CD14-positive monocyte (primary cell): ENCODE data around the gene SOHLH1. TPM values are rescaled to one million over a fixed set of nuclear protein-coding genes. Genes with fewer than 3 reads are reported as not detected.

Source experiments
- DNase-seq, 3 donors: peaks; one replicate each; pipeline ENCODE4 v3.0.0-alpha.2; 2011 to 2022
- H2AFZ ChIP-seq: 2 replicates; pipeline ENCODE4 v1.6.0; 2012; ENCODE audit warnings: mild to moderate bottlenecking, low read depth, low read length, inconsistent platforms; ENCODE audit not compliant: insufficient read depth, poor library complexity, severe bottlenecking
- H3K27ac ChIP-seq, 2 donors: 1 replicate in 1 of 2; 2 replicates in 1 of 2; pipeline ENCODE4 v1.5.1; 2012 to 2013; ENCODE audit warnings: low read length in 2 of 2, control low read depth in 1 of 2, inconsistent platforms in 1 of 2, low read depth in 1 of 2, mild to moderate bottlenecking in 1 of 2
- H3K27me3 ChIP-seq, 2 donors: one replicate each; pipeline versions ENCODE4 v1.6.0 to v1.6.1; 2011 to 2013; ENCODE audit warnings: low read length in 2 of 2; ENCODE audit not compliant: control insufficient read depth in 2 of 2, insufficient read depth in 2 of 2
- H3K36me3 ChIP-seq, 2 donors: replicated peaks in 1 of 2; 1 replicate in 1 of 2; 2 replicates in 1 of 2; pipeline versions ENCODE4 v1.5.1 to v1.6.1; 2012 to 2013; ENCODE audit warnings: low read length in 2 of 2, control low read depth in 1 of 2, inconsistent platforms in 1 of 2, mild to moderate bottlenecking in 1 of 2; ENCODE audit not compliant: insufficient read depth in 2 of 2, control insufficient read depth in 1 of 2
- H3K4me1 ChIP-seq, 2 donors: 1 replicate in 1 of 2; 2 replicates in 1 of 2; pipeline versions ENCODE4 v1.5.1 to v1.6.1; 2012 to 2013; ENCODE audit warnings: low read length in 2 of 2, control low read depth in 1 of 2, inconsistent platforms in 1 of 2, mild to moderate bottlenecking in 1 of 2, moderate library complexity in 1 of 2; ENCODE audit not compliant: insufficient read depth in 2 of 2, control insufficient read depth in 1 of 2
- H3K4me2 ChIP-seq: replicated peaks from 2 replicates; pipeline ENCODE3; 2012; ENCODE audit warnings: low read length, moderate library complexity, mild to moderate bottlenecking; ENCODE audit not compliant: poor library complexity, severe bottlenecking; ENCODE audit errors: extremely low read depth
- H3K4me3 ChIP-seq, 3 experiments: fragments of 200-600 bp in 1 of 3; sonication (generic) in 1 of 3; replicated peaks in 1 of 3; 1 replicate in 2 of 3; 2 replicates in 1 of 3; pipeline ENCODE4 v1.5.1; 2011 to 2013; ENCODE audit warnings: low read length in 3 of 3, mild to moderate bottlenecking in 3 of 3, control low read depth in 2 of 3, low read depth in 2 of 3, inconsistent platforms in 1 of 3, moderate library complexity in 1 of 3
- H3K79me2 ChIP-seq: 2 replicates; pipeline ENCODE4 v1.6.0; 2012; ENCODE audit warnings: mild to moderate bottlenecking, control low read depth, inconsistent platforms, low read length, moderate library complexity; ENCODE audit not compliant: insufficient read depth
- H3K9ac ChIP-seq: 2 replicates; pipeline ENCODE4 v1.6.0; 2017; ENCODE audit warnings: low read length, mild to moderate bottlenecking; ENCODE audit not compliant: insufficient read depth, poor library complexity, severe bottlenecking
- H3K9me3 ChIP-seq, 2 donors: replicated peaks in 1 of 2; 1 replicate in 1 of 2; 2 replicates in 1 of 2; pipeline versions ENCODE4 v1.5.1 to v1.6.1; 2012 to 2013; ENCODE audit warnings: low read length in 2 of 2, control low read depth in 1 of 2; ENCODE audit not compliant: control insufficient read depth in 1 of 2, insufficient read depth in 1 of 2
- H4K20me1 ChIP-seq: 2 replicates; pipeline ENCODE4 v1.6.0; 2012; ENCODE audit warnings: mild to moderate bottlenecking, low read length, control low read depth, moderate library complexity; ENCODE audit not compliant: insufficient read depth
- H3K27ac Mint-ChIP-seq, 7 donors: one replicate each; pipeline ENCODE4 v1.8.0; 2020; ENCODE audit warnings: mild to moderate bottlenecking in 7 of 7, mixed read lengths in 7 of 7, moderate library complexity in 6 of 7, inconsistent platforms in 2 of 7
- H3K27me3 Mint-ChIP-seq, 3 donors: one replicate each; pipeline ENCODE4 v1.8.0; 2021 to 2022; ENCODE audit warnings: low read depth in 3 of 3, mild to moderate bottlenecking in 3 of 3, mixed read lengths in 3 of 3, moderate library complexity in 3 of 3, inconsistent platforms in 1 of 3
- H3K36me3 Mint-ChIP-seq, 2 donors: one replicate each; pipeline ENCODE4 v1.8.0; 2020; ENCODE audit warnings: mixed read lengths in 2 of 2, inconsistent platforms in 1 of 2, mild to moderate bottlenecking in 1 of 2
- H3K4me1 Mint-ChIP-seq: one replicate; pipeline ENCODE4 v1.8.0; 2020; ENCODE audit warnings: mild to moderate bottlenecking, mixed read lengths
- H3K4me3 Mint-ChIP-seq, 2 donors: one replicate each; pipeline ENCODE4 v1.8.0; 2020; ENCODE audit warnings: mild to moderate bottlenecking in 2 of 2, mixed read lengths in 2 of 2, moderate library complexity in 1 of 2
- H3K9me3 Mint-ChIP-seq, 7 donors: one replicate each; pipeline ENCODE4 v1.8.0; 2020 to 2022; ENCODE audit warnings: mixed read lengths in 7 of 7, mild to moderate bottlenecking in 6 of 7, moderate library complexity in 6 of 7, inconsistent platforms in 2 of 7
- CTCF ChIP-seq: fragments of 200-600 bp; IDR thresholded peaks from one replicate; pipeline ENCODE4 v1.8.0; 2022; ENCODE audit warnings: antibody characterized with exemption, mild to moderate bottlenecking
- WGBS: methylation state at CpG from one replicate; pipeline ENCODE4 v1.1.5; 2013; ENCODE audit warnings: missing lambda C conversion rate; ENCODE audit not compliant: insufficient coverage; 5-methylcytosine and 5-hydroxymethylcytosine counted together
- intact Hi-C, 2 donors: fragments of 100-400 bp; cut with micrococcal nuclease; formaldehyde crosslinking; loops; one replicate each; pipeline versions ENCODE4 v1.15.0 to v1.15.1; 2023
- polyA plus RNA-seq, 3 donors: library from polyadenylated mRNA; depleted of rRNA in 1 of 3; unstranded in 2 of 3; stranded (reverse) in 1 of 3; fragments of 300-500 nt in 2 of 3; fragments of >200 nt in 1 of 3; fragmentation: Illumina TruSeq in 2 of 3; gene quantifications; 1 replicate in 2 of 3; 2 replicates in 1 of 3; pipeline ENCODE4 v1.2.3, GENCODE V29; 2012 to 2021

Gene SOHLH1
- polyA plus RNA-seq, 3 donors = not detected

GRCh38 chr9:135655317-135655716, 44.0 kb downstream of the SOHLH1 start:
- Histone ChIP-seq H3K4me3 (no peak overlapping the region), H3K4me2 (no peak overlapping the region), H2AFZ (no peak overlapping the region), H3K9me3 (peaks cover 3 to 14% of the 10 kb centered on the region in 2 donors), H4K20me1 (no peaks in the 10 kb centered on the region), H3K27ac (no peak overlapping the region), H3K36me3 (no peaks in the 10 kb centered on the region), H3K9ac (no peak overlapping the region), H3K79me2 (no peaks in the 10 kb centered on the region), H3K27me3 (no peaks in the 10 kb centered on the region), H3K4me1 (no peaks in the 10 kb centered on the region)
- no peaks in the 10 kb centered on the region for H3K36me3 Mint-ChIP-seq
- peaks cover 10 to 26% (median 16%) of the 10 kb centered on the region in 7 donors for H3K9me3 Mint-ChIP-seq
- H3K4me3 Mint-ChIP-seq = no peak overlapping the region
- no peaks in the 10 kb centered on the region for H3K4me1 Mint-ChIP-seq
- 88% methylated on average over 8 of the region's 8 CpGs for WGBS
- TF ChIP-seq CTCF = no peak
- H3K27ac Mint-ChIP-seq = no peak overlapping the region
- DNase-seq = no peak
- peaks cover 2 to 4% (median 2%) of the 10 kb centered on the region in 3 donors for H3K27me3 Mint-ChIP-seq
- intact Hi-C loops = no loop called here

GRCh38 chr9:135650408-135650807, 48.9 kb downstream of the SOHLH1 start:
- Mint-ChIP-seq H3K4me1 (no peaks in the 10 kb centered on the region), H3K9me3 (peaks cover 28 to 61% (median 51%) of the 10 kb centered on the region in 7 donors)
- 98% methylated on average over 14 of the region's 17 CpGs for WGBS

More at GRCh38 chr9:135650408-135650807, 48.9 kb downstream of the SOHLH1 start:
- Histone ChIP-seq H3K79me2 (no peaks in the 10 kb centered on the region), H3K27ac (no peak overlapping the region), H4K20me1 (no peaks in the 10 kb centered on the region), H3K36me3 (no peaks in the 10 kb centered on the region), H3K4me3 (no peak overlapping the region), H2AFZ (no peak overlapping the region), H3K9ac (no peak overlapping the region), H3K4me2 (no peak overlapping the region), H3K27me3 (no peaks in the 10 kb centered on the region), H3K9me3 (peaks cover 30 to 61% of the 10 kb centered on the region in 2 donors), H3K4me1 (no peaks in the 10 kb centered on the region)
- intact Hi-C loops = no loop called here
- Mint-ChIP-seq H3K4me3 (peak overlapping the region in 1 of 2 donors; percentile 9), H3K36me3 (no peaks in the 10 kb centered on the region), H3K27ac (no peak overlapping the region), H3K27me3 (peaks cover 0 to 3% (median 3%) of the 10 kb centered on the region in 3 donors)
- DNase-seq = no peak
- no peak for TF ChIP-seq CTCF
